Activated T-cell treated with anti-CD3 and anti-CD28 coated beads for 24 hours (primary cell): ENCODE data around the gene GPRC5C.
"Not testable (repeated sequence)": the region's sequence is repeated elsewhere in the genome, so short reads cannot be mapped to it uniquely, and the experiment has no call there.

Experiments used
- DNase-seq: peaks from one replicate; pipeline ENCODE4 v3.0.0-alpha.2; 2020; ENCODE audit warnings: low read depth

The GPRC5C gene

GRCh38 chr17:74431568-74432423, at the start of gene GPRC5C:
GPRC5C (plus strand) TSS chr17:74432088; CDS start chr17:74439777, 7,689 bp downstream.
- no peak for DNase-seq

- no peak for DNase-seq
Observed at GRCh38 chr17:74383141-74383540, 48.7 kb upstream of the GPRC5C start.

- no peak for DNase-seq
Observed at GRCh38 chr17:74385201-74385600, 46.7 kb upstream of the GPRC5C start.

GRCh38 chr17:74386386-74386785, 45.5 kb upstream of the GPRC5C start:
- no peak for DNase-seq

- DNase-seq = no peak
Observed at GRCh38 chr17:74387365-74388218, 44.3 kb upstream of the GPRC5C start.

GRCh38 chr17:74389084-74389753, 42.7 kb upstream of the GPRC5C start:
- DNase-seq = no peak

GRCh38 chr17:74389937-74390679, 41.8 kb upstream of the GPRC5C start:
- DNase-seq = no peak

GRCh38 chr17:74390680-74391653, 40.9 kb upstream of the GPRC5C start:
- no peak for DNase-seq

- no peak for DNase-seq
Observed at GRCh38 chr17:74391771-74392170, 40.1 kb upstream of the GPRC5C start.

- no peak for DNase-seq
Observed at GRCh38 chr17:74392848-74393247, 39.0 kb upstream of the GPRC5C start.

- DNase-seq = no peak
Observed at GRCh38 chr17:74393346-74393942, 38.4 kb upstream of the GPRC5C start.

- DNase-seq = no peak
Observed at GRCh38 chr17:74394275-74394950, 37.5 kb upstream of the GPRC5C start.

- no peak for DNase-seq
Observed at GRCh38 chr17:74394977-74395376, 36.9 kb upstream of the GPRC5C start.

- DNase-seq = no peak
Observed at GRCh38 chr17:74396567-74396966, 35.3 kb upstream of the GPRC5C start.

- DNase-seq = no peak
Observed at GRCh38 chr17:74402048-74402447, 29.8 kb upstream of the GPRC5C start.

- no peak for DNase-seq
Observed at GRCh38 chr17:74403512-74404137, 28.3 kb upstream of the GPRC5C start.

- no peak for DNase-seq
Observed at GRCh38 chr17:74404218-74404617, 27.7 kb upstream of the GPRC5C start.

GRCh38 chr17:74404789-74405188, 27.1 kb upstream of the GPRC5C start:
- no peak for DNase-seq

- DNase-seq = not testable (repeated sequence)
Observed at GRCh38 chr17:74405311-74405710, 26.6 kb upstream of the GPRC5C start.
